ENCODE data around the gene CSF3. TPM values are rescaled to one million over a fixed set of nuclear protein-coding genes. Genes with fewer than 3 reads are reported as not detected.

CSF3 gene
- total RNA-seq, 4 donors from 2014 or later = not detected

GRCh38 chr17:40062329-40063186 is 47.3 kb downstream of the CSF3 start, which contains the start of gene THRA:
Gene THRA (plus strand): TSS chr17:40062965. CDS start chr17:40074489, 11,524 bp downstream.
- H3K4me1 ChIP-seq = peaks cover 0 to 50% (median 9%) of the 10 kb centered on the region in 4 donors
- TF ChIP-seq POLR2A (IDR thresholded peaks at IDR 0.05) (peak in 1 of 2 donors; percentile 60), CTCF (IDR thresholded peaks at IDR 0.05) (peak in 3 of 6 experiments; percentile 10 to 25 (median 24))
- DNase-seq = peak; percentile 77 to 88 (median 88)

GRCh38 chr17:40063187-40063771 is 48.0 kb downstream of the CSF3 start:
- no peaks in the 10 kb centered on the region for H3K36me3 ChIP-seq

More at GRCh38 chr17:40062329-40063186, 47.3 kb downstream of the CSF3 start, which contains the start of gene THRA:
- Histone ChIP-seq H3K27me3 (no peaks in the 10 kb centered on the region), H3K4me3 (peak within 1 kb of the TSS; percentile 90 to 99 (median 98)), H3K36me3 (no peaks in the 10 kb centered on the region), H3K27ac (peak within 1 kb of the TSS; percentile 93 to 99 (median 98)), H3K9me3 (no peaks in the 10 kb centered on the region)

GRCh38 chr17:40063901-40064531 is 48.8 kb downstream of the CSF3 start:
- peak in 1 of 3 donors; percentile 65 for DNase-seq
- H3K4me3 ChIP-seq = peak overlapping the region; percentile 90 to 99 (median 98)
- H3K27me3 ChIP-seq = no peaks in the 10 kb centered on the region
- no peaks in the 10 kb centered on the region for H3K9me3 ChIP-seq
- H3K4me1 ChIP-seq = peaks cover 0 to 56% (median 20%) of the 10 kb centered on the region in 4 donors
- peak in 1 of 2 donors; percentile 30 for TF ChIP-seq POLR2A (IDR thresholded peaks at IDR 0.05)
- no peak for TF ChIP-seq CTCF (IDR thresholded peaks at IDR 0.05)
- no peaks in the 10 kb centered on the region for H3K36me3 ChIP-seq
- H3K27ac ChIP-seq = peak overlapping the region; percentile 93 to 99 (median 98)

More at GRCh38 chr17:40063187-40063771, 48.0 kb downstream of the CSF3 start:
- Histone ChIP-seq H3K4me1 (peaks cover 0 to 56% (median 15%) of the 10 kb centered on the region in 4 donors), H3K4me3 (peak overlapping the region; percentile 90 to 99 (median 98)), H3K27me3 (no peaks in the 10 kb centered on the region), H3K27ac (peak overlapping the region; percentile 93 to 99 (median 98)), H3K9me3 (no peaks in the 10 kb centered on the region)
- peak; percentile 24 to 46 for TF ChIP-seq POLR2A (IDR thresholded peaks at IDR 0.05)
- TF ChIP-seq CTCF (IDR thresholded peaks at IDR 0.05) = no peak
- peak in 2 of 3 donors; percentile 44 to 67 for DNase-seq

- no peak for DNase-seq
- TF ChIP-seq POLR2A (IDR thresholded peaks at IDR 0.05) = no peak
- TF ChIP-seq CTCF (IDR thresholded peaks at IDR 0.05) = no peak
- H3K4me3 ChIP-seq = peak overlapping the region in 2 of 4 donors; percentile 90 to 99
Observed at GRCh38 chr17:40064971-40065768, 49.9 kb downstream of the CSF3 start.

More at GRCh38 chr17:40064971-40065768, 49.9 kb downstream of the CSF3 start:
- Histone ChIP-seq H3K4me1 (peaks cover 8 to 68% (median 30%) of the 10 kb centered on the region in 4 donors), H3K36me3 (no peaks in the 10 kb centered on the region), H3K27me3 (no peaks in the 10 kb centered on the region), H3K9me3 (no peaks in the 10 kb centered on the region), H3K27ac (peak overlapping the region; percentile 52 to 99 (median 96))
